Lower leg skin (tissue), 4 donors: ENCODE measurements around the gene CDR2. TPM values are rescaled to one million over a fixed set of nuclear protein-coding genes. Genes with fewer than 3 reads are reported as not detected.

ENCODE experiments used
- DNase-seq, 2 donors: peaks; one replicate each; pipeline ENCODE4 v3.0.0-alpha.2; 2019; ENCODE audit warnings: low spot score in 2 of 2
- H3K4me3 ChIP-seq: fragments of 200-600 bp; sonication (generic); 2 replicates; pipeline ENCODE4 v1.5.1; 2017; ENCODE audit warnings: mild to moderate bottlenecking, low read depth; ENCODE audit not compliant: poor library complexity, severe bottlenecking
- POLR2A ChIP-seq, 2 donors: fragments of 450-650 bp; IDR thresholded peaks; one replicate each; pipeline ENCODE4 v1.6.1; 2016 to 2017; ENCODE audit warnings: antibody characterized with exemption in 2 of 2, mild to moderate bottlenecking in 1 of 2, moderate library complexity in 1 of 2
- WGBS, 2 donors: methylation state at CpG; one replicate each; pipeline ENCODE4 v1.1.5; 2018; 5-methylcytosine and 5-hydroxymethylcytosine counted together
- intact Hi-C: fragments of 100-400 bp; cut with DNase I; formaldehyde crosslinking; loops from one replicate; pipeline ENCODE4 v1.15.0; 2023; ENCODE audit warnings: low total_unique reads
- total RNA-seq, 4 donors: library from RNA; depleted of rRNA; stranded (reverse); fragments of >200 nt; gene quantifications; one replicate each; pipeline ENCODE4 v1.1.0, GENCODE V29; 2016
- TF ChIP-seq, protein P1 (sequence below), 3 donors: fragments of 450-650 bp; IDR thresholded peaks; one replicate each; pipeline ENCODE4 v1.5.1; 2016; ENCODE audit warnings: antibody characterized with exemption in 3 of 3, mild to moderate bottlenecking in 3 of 3, moderate library complexity in 2 of 3

Gene CDR2
- total RNA-seq, 4 donors from 2014 or later = 8.5 to 30.3 (median 16.2) TPM

DNA sequence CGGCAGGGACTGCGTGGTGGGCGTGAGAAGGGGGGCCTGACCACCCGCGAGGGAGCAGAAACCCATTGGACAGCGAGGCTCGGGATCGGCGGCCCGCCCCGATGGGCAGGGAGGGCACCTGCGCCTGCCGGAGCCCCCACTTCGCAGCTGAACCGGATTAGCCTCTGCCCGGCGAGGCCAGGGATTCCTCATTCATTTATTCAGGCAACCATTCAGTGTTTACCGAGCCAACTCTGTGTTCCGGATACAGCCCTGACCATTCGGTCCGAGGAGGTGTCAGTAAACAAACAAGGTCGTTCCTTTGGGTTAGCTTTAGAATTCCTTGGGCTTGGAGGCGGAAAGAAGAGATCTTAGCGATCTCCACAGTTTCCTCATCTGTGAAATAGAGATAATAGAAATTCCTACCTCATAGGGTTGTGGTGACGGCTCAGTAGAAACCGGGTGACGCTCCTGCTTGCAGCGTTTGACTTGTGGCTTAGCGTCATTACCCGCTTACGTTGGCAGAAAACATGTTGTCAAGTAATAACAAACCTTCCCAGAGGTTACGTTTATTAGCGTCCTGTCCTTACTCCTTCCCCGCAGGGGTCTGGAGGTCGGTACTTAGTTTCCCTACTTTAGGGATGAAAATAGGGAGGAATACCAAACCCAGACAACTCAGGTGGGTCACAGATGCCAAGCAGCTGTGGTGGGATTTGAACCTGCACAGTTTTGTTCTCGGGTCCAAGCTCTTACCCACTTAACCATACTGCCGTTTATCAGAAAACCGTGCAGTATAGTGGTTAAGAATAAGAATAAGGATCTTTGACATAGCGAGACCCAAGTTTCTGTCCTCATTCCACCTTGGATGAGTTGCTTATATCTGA, 76.3 kb downstream of the CDR2 start:
- DNase-seq = peak in 1 of 2 donors; percentile 60
- TF ChIP-seq POLR2A (IDR thresholded peaks at IDR 0.05) = no peak
- TF ChIP-seq, protein P1, sequence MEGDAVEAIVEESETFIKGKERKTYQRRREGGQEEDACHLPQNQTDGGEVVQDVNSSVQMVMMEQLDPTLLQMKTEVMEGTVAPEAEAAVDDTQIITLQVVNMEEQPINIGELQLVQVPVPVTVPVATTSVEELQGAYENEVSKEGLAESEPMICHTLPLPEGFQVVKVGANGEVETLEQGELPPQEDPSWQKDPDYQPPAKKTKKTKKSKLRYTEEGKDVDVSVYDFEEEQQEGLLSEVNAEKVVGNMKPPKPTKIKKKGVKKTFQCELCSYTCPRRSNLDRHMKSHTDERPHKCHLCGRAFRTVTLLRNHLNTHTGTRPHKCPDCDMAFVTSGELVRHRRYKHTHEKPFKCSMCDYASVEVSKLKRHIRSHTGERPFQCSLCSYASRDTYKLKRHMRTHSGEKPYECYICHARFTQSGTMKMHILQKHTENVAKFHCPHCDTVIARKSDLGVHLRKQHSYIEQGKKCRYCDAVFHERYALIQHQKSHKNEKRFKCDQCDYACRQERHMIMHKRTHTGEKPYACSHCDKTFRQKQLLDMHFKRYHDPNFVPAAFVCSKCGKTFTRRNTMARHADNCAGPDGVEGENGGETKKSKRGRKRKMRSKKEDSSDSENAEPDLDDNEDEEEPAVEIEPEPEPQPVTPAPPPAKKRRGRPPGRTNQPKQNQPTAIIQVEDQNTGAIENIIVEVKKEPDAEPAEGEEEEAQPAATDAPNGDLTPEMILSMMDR (IDR thresholded peaks at IDR 0.05) = no peak
- WGBS, 2 donors = 1% methylated on average over 22 to 39 of the region's 39 CpGs
- intact Hi-C loops = loop anchor here (2.0 kb wide), 1 partner anchor 101 kb away; no protein-coding TSS in a partner anchor
- H3K4me3 ChIP-seq = peak overlapping the region; percentile 68

DNA sequence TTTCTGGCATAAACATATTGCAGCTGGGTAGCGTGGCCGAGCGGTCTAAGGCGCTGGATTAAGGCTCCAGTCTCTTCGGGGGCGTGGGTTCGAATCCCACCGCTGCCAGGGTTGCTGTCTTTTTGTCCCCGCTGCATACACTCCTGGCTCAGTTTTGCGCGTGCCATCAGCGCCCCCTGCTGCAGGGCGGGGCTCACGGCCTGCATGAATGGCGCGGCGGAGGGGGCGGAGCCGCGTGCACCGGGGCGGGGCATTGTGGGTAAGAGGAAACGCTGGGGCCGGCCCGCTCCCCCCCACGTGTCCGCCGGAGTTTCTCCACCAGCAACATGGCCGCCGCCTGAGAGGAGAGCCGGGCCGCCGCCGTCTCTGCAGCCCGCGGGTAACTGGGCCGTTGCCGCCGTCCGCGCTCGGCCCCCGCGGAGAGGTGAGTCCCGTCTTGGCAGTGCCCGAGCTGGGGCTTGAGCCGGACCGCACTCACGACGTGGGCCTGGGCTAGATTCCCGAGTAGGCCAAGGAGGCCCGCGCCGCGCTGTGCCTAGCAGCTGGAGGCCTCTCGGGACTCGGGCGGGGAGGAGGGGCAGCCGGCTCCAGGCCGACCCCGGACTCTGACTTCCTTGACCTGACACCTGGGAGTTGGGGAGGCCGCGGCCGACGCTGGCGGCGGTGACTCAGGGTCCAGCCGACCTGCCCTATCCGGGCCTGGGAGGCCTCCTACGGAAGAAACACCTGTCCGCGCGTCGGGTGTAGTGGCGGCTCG, 77.1 kb downstream of the CDR2 start, which contains the start of gene POLR3E:
TSS of gene POLR3E (plus strand) at position 296 of the 757 bp plus-strand sequence. CDS start 5,560 bp downstream, outside the sequence.
- WGBS, 2 donors = 0% methylated on average over 35 to 39 of the region's 76 CpGs
- intact Hi-C loops = loop anchor here (2.0 kb wide), 1 partner anchor 100 kb away; no protein-coding TSS in a partner anchor
- peak; percentile 99 to 100 for DNase-seq
- H3K4me3 ChIP-seq = peak within 1 kb of the TSS; percentile 68
- TF ChIP-seq POLR2A (IDR thresholded peaks at IDR 0.05) = no peak
- TF ChIP-seq, protein P1 (IDR thresholded peaks at IDR 0.05) = peak in 1 of 3 donors; percentile 98

DNA sequence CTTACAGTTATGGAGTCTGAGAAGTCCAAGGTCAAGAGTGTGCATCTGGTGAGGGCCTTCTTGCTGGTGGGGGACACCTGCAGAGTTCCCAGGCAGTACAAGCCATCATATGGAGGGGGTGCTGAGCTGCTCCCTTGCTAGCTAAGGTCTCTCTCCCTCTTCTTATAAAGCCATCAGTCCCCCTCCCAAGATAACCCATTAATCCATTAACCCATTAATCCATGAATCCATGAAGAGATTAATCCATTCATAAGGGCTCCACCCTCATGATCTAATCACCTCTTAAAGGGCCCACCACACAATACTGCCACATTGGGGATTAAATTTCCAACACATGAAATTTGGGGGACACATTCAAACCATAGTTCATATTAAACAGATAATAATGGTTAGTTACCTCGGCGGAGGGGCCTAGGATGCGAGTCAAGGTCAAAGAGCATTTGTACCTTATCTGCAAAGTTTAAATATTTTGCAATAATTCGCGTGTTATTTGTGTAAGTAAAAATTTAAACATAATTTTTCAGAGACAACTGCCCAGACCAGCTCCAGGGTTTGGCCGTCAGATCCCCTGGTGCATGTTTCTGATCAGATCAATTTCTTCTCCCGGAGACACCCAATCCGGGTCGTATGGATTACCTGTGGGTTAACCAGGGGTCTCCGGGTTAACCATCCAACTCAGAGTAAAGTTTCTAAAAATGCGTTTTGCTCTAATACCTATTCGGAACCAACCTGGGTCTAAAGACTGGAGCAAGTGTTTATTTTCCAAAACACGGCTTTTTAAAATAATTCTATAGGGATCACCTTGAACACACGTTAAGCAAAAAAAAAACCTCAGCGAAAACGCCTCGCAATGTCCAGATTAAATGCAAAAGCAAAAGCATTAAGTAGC, 78.0 kb downstream of the CDR2 start:
- intact Hi-C loops = loop anchor here (2.0 kb wide), 1 partner anchor 100 kb away; no protein-coding TSS in a partner anchor
- H3K4me3 ChIP-seq = peak overlapping the region; percentile 45
- TF ChIP-seq, protein P1 (IDR thresholded peaks at IDR 0.05) = no peak
- TF ChIP-seq POLR2A (IDR thresholded peaks at IDR 0.05) = no peak
- WGBS, 2 donors = 3 to 4% methylated on average over 17 of the region's 17 CpGs
- no peak for DNase-seq

Other genes with a start within 250 kb of the CDR2 start
- gene SDR42E2, start 212.1 kb downstream of the CDR2 start, total RNA-seq = not detected
- gene EEF2K, start 168.3 kb downstream of the CDR2 start, total RNA-seq = 100 to 1,000 TPM in 1 of 4 donors, 10 to 100 TPM in 3; 47.8 to 112 (median 73.2) TPM
- 10 to 100 TPM; 64.7 to 74.0 (median 71.4) TPM for gene POLR3E, start 77.2 kb downstream of the CDR2 start, total RNA-seq
- gene NPIPB5, start 136.3 kb upstream of the CDR2 start, total RNA-seq = 100 to 1,000 TPM; 113 to 201 (median 154) TPM